ENCODE data around the gene CD164.

The CD164 gene

GRCh38 chr6:109363753-109364152 lies 18.5 kb downstream of the CD164 start:
- no peak overlapping the region for H3K27ac ChIP-seq
- no peak for TF ChIP-seq CTCF (IDR thresholded peaks at IDR 0.05)

- H3K27ac ChIP-seq, result no peak overlapping the region
- TF ChIP-seq ZFX (IDR thresholded peaks at IDR 0.05; ENCODE audit: borderline replicate concordance) (no peak), CTCF (IDR thresholded peaks at IDR 0.05) (no peak)
Measured at GRCh38 chr6:109362102-109362884, 20.0 kb downstream of the CD164 start.

GRCh38 chr6:109360791-109361190 lies 21.5 kb downstream of the CD164 start:
- TF ChIP-seq ZFX (IDR thresholded peaks at IDR 0.05; ENCODE audit: borderline replicate concordance), result no peak
- no peak for TF ChIP-seq CTCF (IDR thresholded peaks at IDR 0.05)
- H3K27ac ChIP-seq, result no peak overlapping the region

- H3K27ac ChIP-seq, result no peak overlapping the region
- TF ChIP-seq ZFX (IDR thresholded peaks at IDR 0.05; ENCODE audit: borderline replicate concordance) (no peak), CTCF (IDR thresholded peaks at IDR 0.05) (no peak)
Measured at GRCh38 chr6:109360281-109360680, 22.0 kb downstream of the CD164 start.

- TF ChIP-seq CTCF (IDR thresholded peaks at IDR 0.05) (no peak), ZFX (IDR thresholded peaks at IDR 0.05; ENCODE audit: borderline replicate concordance) (no peak)
- H3K27ac ChIP-seq, result no peak overlapping the region
Measured at GRCh38 chr6:109359248-109359647, 23.0 kb downstream of the CD164 start.

GRCh38 chr6:109358204-109358603 lies 24.1 kb downstream of the CD164 start:
- TF ChIP-seq CTCF (IDR thresholded peaks at IDR 0.05) (no peak), ZFX (IDR thresholded peaks at IDR 0.05; ENCODE audit: borderline replicate concordance) (no peak)
- no peak overlapping the region for H3K27ac ChIP-seq

- TF ChIP-seq CTCF (IDR thresholded peaks at IDR 0.05) (no peak), ZFX (IDR thresholded peaks at IDR 0.05; ENCODE audit: borderline replicate concordance) (no peak)
- H3K27ac ChIP-seq, result no peak overlapping the region
Measured at GRCh38 chr6:109356237-109356636, 26.0 kb downstream of the CD164 start.

Data from 22Rv1 (cell line).